GM12872 (cell line): ENCODE data around the gene FHOD3.

Experiments used
- CTCF ChIP-seq: IDR thresholded peaks from 3 replicates; pipeline ENCODE4 v1.5.1; 2011; ENCODE audit warnings: low read depth, mild to moderate bottlenecking, low read length, moderate library complexity; ENCODE audit not compliant: insufficient read depth

FHOD3 gene

GRCh38 chr18:36770315-36770946 lies 472.9 kb downstream of the FHOD3 start:
- TF ChIP-seq CTCF = no peak

- TF ChIP-seq CTCF = no peak
These were observed 473.7 kb downstream of the FHOD3 start for GRCh38 chr18:36771245-36771644.

- no peak for TF ChIP-seq CTCF
These were observed 474.8 kb downstream of the FHOD3 start for GRCh38 chr18:36772241-36772723.

- no peak for TF ChIP-seq CTCF
These were observed 477.9 kb downstream of the FHOD3 start for GRCh38 chr18:36775396-36775795.

GRCh38 chr18:36776650-36777049 lies 479.1 kb downstream of the FHOD3 start:
- no peak for TF ChIP-seq CTCF

GRCh38 chr18:36777566-36777965 lies 480.1 kb downstream of the FHOD3 start:
- TF ChIP-seq CTCF = no peak

- TF ChIP-seq CTCF = no peak
These were observed 483.2 kb downstream of the FHOD3 start for GRCh38 chr18:36780748-36781147.
